B cell (primary cell): Measurements from ENCODE around the gene SLC13A2. TPM values are rescaled to one million over a fixed set of nuclear protein-coding genes. Genes with fewer than 3 reads are reported as not detected.

Experiments
- ATAC-seq: fragments of 200-7000 bp; cut with Tn5 transposase; one replicate; pipeline ENCODE4 v1.10.0; 2021; ENCODE audit warnings: low read depth, mild to moderate bottlenecking, moderate number of reproducible peaks, moderate library complexity
- CTCF ChIA-PET: fragments of 350-600 bp; sonication (Branson Sonifier 250); formaldehyde crosslinking; loops from one replicate; lab custom pipeline; 2021; ENCODE audit warnings: antibody characterized with exemption, inconsistent platforms; lab: Charles Lee
- POLR2A ChIA-PET: fragments of 350-600 bp; sonication (Branson Sonifier 250); formaldehyde crosslinking; loops from one replicate; lab custom pipeline; 2021; ENCODE audit warnings: antibody characterized with exemption; lab: Charles Lee
- DNase-seq: peaks from one replicate; pipeline ENCODE4 v3.0.0; 2013
- H2AFZ ChIP-seq: 2 replicates; pipeline ENCODE4 v1.6.1; 2012; ENCODE audit warnings: mild to moderate bottlenecking, low read depth, low read length; ENCODE audit not compliant: insufficient read depth, poor library complexity, severe bottlenecking
- H3K27ac ChIP-seq, 2 donors: 1 replicate in 1 of 2; 2 replicates in 1 of 2; pipeline ENCODE4 v1.5.1; 2012 to 2013; ENCODE audit warnings: low read length in 2 of 2, mild to moderate bottlenecking in 2 of 2, moderate library complexity in 1 of 2
- H3K27me3 ChIP-seq, 4 experiments: fragments of 200-600 bp in 1 of 4; sonication (generic) in 1 of 4; replicated peaks in 1 of 4; 1 replicate in 2 of 4; 2 replicates in 2 of 4; pipeline versions ENCODE4 v1.6.1 to v1.7.0; 2013 to 2016; ENCODE audit warnings: low read length in 3 of 4, mild to moderate bottlenecking in 2 of 4, mixed read lengths in 1 of 4, moderate library complexity in 1 of 4; ENCODE audit not compliant: insufficient read depth in 4 of 4, control insufficient read depth in 3 of 4; ENCODE audit errors: control extremely low read depth in 1 of 4
- H3K36me3 ChIP-seq, 2 experiments: replicated peaks in 1 of 2; 1 replicate in 1 of 2; 2 replicates in 1 of 2; pipeline versions ENCODE4 v1.6.1 to v1.7.1; 2013; ENCODE audit warnings: low read length in 1 of 2; ENCODE audit not compliant: insufficient read depth in 2 of 2, control insufficient read depth in 1 of 2; ENCODE audit errors: control extremely low read depth in 1 of 2, extremely low read depth in 1 of 2
- H3K4me1 ChIP-seq, 2 donors: fragments of 200-600 bp in 1 of 2; sonication (generic) in 1 of 2; 1 replicate in 1 of 2; 2 replicates in 1 of 2; pipeline versions ENCODE4 v1.5.1 to v1.6.1; 2013 to 2017; ENCODE audit warnings: low read length in 2 of 2; ENCODE audit not compliant: control insufficient read depth in 2 of 2, insufficient read depth in 2 of 2
- H3K4me2 ChIP-seq: replicated peaks from 2 replicates; pipeline ENCODE3; 2012; ENCODE audit warnings: mild to moderate bottlenecking, low read depth, low read length; ENCODE audit not compliant: poor library complexity, severe bottlenecking
- H3K4me3 ChIP-seq, 5 experiments: fragments of 200-600 bp in 1 of 5; sonication (generic) in 1 of 5; 1 replicate in 3 of 5; 2 replicates in 2 of 5; pipeline versions ENCODE4 v1.5.1 to v1.7.0; 2011 to 2016; ENCODE audit warnings: low read length in 4 of 5, mild to moderate bottlenecking in 4 of 5, low read depth in 2 of 5, control low read depth in 1 of 5, moderate library complexity in 1 of 5; ENCODE audit not compliant: insufficient read depth in 1 of 5; ENCODE audit errors: control extremely low read depth in 1 of 5, extremely low read depth in 1 of 5
- H3K79me2 ChIP-seq: fragments of 200-600 bp; sonication (generic); one replicate; pipeline ENCODE4 v1.6.0; 2016; ENCODE audit warnings: low read length; ENCODE audit not compliant: control insufficient read depth, insufficient read depth
- H3K9ac ChIP-seq: fragments of 200-600 bp; sonication (generic); 2 replicates; pipeline ENCODE4 v1.6.1; 2017; ENCODE audit warnings: mild to moderate bottlenecking, low read length, moderate library complexity
- H3K9me3 ChIP-seq, 3 donors: one replicate each; pipeline versions ENCODE4 v1.6.1 to v1.7.1; 2013; ENCODE audit warnings: low read length in 2 of 3; ENCODE audit not compliant: control insufficient read depth in 2 of 3, insufficient read depth in 1 of 3; ENCODE audit errors: control extremely low read depth in 1 of 3
- H4K20me1 ChIP-seq: 2 replicates; pipeline ENCODE4 v1.6.0; 2012; ENCODE audit warnings: mild to moderate bottlenecking, low read length; ENCODE audit not compliant: insufficient read depth, control insufficient read depth, poor library complexity, severe bottlenecking
- H3K27ac Mint-ChIP-seq: one replicate; pipeline ENCODE4 v1.8.0; 2021; ENCODE audit warnings: mixed read lengths
- H3K27me3 Mint-ChIP-seq: one replicate; pipeline ENCODE4 v1.8.0; 2021; ENCODE audit warnings: mixed read lengths
- H3K4me1 Mint-ChIP-seq: one replicate; pipeline ENCODE4 v1.8.0; 2021; ENCODE audit warnings: mixed read lengths
- H3K4me3 Mint-ChIP-seq: one replicate; pipeline ENCODE4 v1.8.0; 2021; ENCODE audit warnings: mixed read lengths
- H3K9me3 Mint-ChIP-seq: one replicate; pipeline ENCODE4 v1.8.0; 2022; ENCODE audit warnings: mixed read lengths; ENCODE audit not compliant: insufficient read depth
- EZH2 ChIP-seq: IDR thresholded peaks from 2 replicates; pipeline ENCODE4 v1.6.1; 2012; ENCODE audit warnings: borderline replicate concordance, low read depth, mild to moderate bottlenecking, moderate library complexity, low read length; ENCODE audit not compliant: insufficient read depth, poor library complexity, severe bottlenecking
- WGBS: methylation state at CpG from one replicate; pipeline ENCODE4 v1.1.5; 2013; ENCODE audit warnings: missing lambda C conversion rate; ENCODE audit not compliant: insufficient coverage; 5-methylcytosine and 5-hydroxymethylcytosine counted together
- intact Hi-C: fragments of 100-400 bp; cut with micrococcal nuclease; formaldehyde crosslinking; loops from one replicate; pipeline ENCODE4 v1.10.0; 2022
- polyA plus RNA-seq: library from polyadenylated mRNA; depleted of rRNA; stranded (reverse); fragments of >200 nt; gene quantifications from 2 replicates; pipeline ENCODE4 v1.2.3, GENCODE V29; 2012
- total RNA-seq, 2 donors: library from RNA; stranded (reverse); fragments of 120-200 nt in 1 of 2; gene quantifications; 1 replicate in 1 of 2; 2 replicates in 1 of 2; pipeline versions ENCODE4 v1.2.3 to v1.2.4, GENCODE V29; 2013 to 2022
- TF ChIP-seq, protein P1 (sequence below): fragments of 200-600 bp; IDR thresholded peaks from one replicate; pipeline ENCODE4 v1.8.0; 2022; ENCODE audit warnings: antibody characterized with exemption, mild to moderate bottlenecking

Gene SLC13A2
- total and polyA plus RNA-seq, 2 donors (not counting 1 experiment from before 2014, with no cell fraction given): not detected

GRCh38 chr17:28498652-28499363 is 25.4 kb downstream of the SLC13A2 start:
- ChIA-PET CTCF (interaction anchor here (0.5 to 15.2 kb wide), 2 partner anchors 42 to 117 kb away, joined by 4 to 220 read pairs; partner anchors contain the start of gene RSKR), POLR2A (no interaction called here)
- H3K27ac Mint-ChIP-seq: no peak overlapping the region
- Histone ChIP-seq H3K4me2 (no peak overlapping the region), H2AFZ (no peak overlapping the region), H3K4me1 (peaks cover 8 to 13% of the 10 kb centered on the region in 2 donors), H3K79me2 (no peaks in the 10 kb centered on the region), H3K4me3 (no peak overlapping the region), H3K36me3 (no peaks in the 10 kb centered on the region), H3K27me3 (no peaks in the 10 kb centered on the region), H3K9ac (no peak overlapping the region), H3K9me3 (no peaks in the 10 kb centered on the region), H4K20me1 (no peaks in the 10 kb centered on the region), H3K27ac (no peak overlapping the region)
- ATAC-seq (no peak), DNase-seq (no peak)
- H3K9me3 Mint-ChIP-seq: no peaks in the 10 kb centered on the region
- no peaks in the 10 kb centered on the region for H3K27me3 Mint-ChIP-seq
- no peak overlapping the region for H3K4me3 Mint-ChIP-seq
- intact Hi-C loops: no loop called here
- TF ChIP-seq, protein P1, sequence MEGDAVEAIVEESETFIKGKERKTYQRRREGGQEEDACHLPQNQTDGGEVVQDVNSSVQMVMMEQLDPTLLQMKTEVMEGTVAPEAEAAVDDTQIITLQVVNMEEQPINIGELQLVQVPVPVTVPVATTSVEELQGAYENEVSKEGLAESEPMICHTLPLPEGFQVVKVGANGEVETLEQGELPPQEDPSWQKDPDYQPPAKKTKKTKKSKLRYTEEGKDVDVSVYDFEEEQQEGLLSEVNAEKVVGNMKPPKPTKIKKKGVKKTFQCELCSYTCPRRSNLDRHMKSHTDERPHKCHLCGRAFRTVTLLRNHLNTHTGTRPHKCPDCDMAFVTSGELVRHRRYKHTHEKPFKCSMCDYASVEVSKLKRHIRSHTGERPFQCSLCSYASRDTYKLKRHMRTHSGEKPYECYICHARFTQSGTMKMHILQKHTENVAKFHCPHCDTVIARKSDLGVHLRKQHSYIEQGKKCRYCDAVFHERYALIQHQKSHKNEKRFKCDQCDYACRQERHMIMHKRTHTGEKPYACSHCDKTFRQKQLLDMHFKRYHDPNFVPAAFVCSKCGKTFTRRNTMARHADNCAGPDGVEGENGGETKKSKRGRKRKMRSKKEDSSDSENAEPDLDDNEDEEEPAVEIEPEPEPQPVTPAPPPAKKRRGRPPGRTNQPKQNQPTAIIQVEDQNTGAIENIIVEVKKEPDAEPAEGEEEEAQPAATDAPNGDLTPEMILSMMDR: no peak
- TF ChIP-seq EZH2: no peak
- WGBS: 80% methylated on average over 12 of the region's 12 CpGs
- H3K4me1 Mint-ChIP-seq: peaks cover 17% of the 10 kb centered on the region

DNA sequence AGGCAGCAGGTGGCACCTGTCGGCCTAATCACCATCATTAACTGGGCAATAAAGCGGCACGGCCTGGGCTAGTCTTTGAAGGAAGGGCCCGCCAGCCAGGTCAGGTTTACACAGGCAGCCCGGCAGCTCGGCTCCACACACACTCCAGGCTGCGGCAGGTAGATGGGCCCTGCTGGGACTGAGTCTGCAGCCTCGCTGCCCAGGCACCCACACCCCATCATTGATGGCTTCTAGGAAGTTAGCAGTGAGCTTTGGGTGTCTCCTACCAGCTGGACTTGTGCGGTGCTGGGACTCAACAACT is 25.9 kb downstream of the SLC13A2 start:
- no peaks in the 10 kb centered on the region for H3K36me3 ChIP-seq
- H3K27ac ChIP-seq: no peak overlapping the region
- H3K9ac ChIP-seq: no peak overlapping the region
- H3K4me3 ChIP-seq: no peak overlapping the region
- WGBS: 95% methylated on average over 7 of the region's 9 CpGs
- H4K20me1 ChIP-seq: no peaks in the 10 kb centered on the region
- ChIA-PET CTCF (interaction anchor here (0.8 to 15.2 kb wide), 3 partner anchors 9 to 117 kb away, joined by 3 to 220 read pairs (median 8); partner anchors contain the start of gene RSKR), POLR2A (no interaction called here)
- no peaks in the 10 kb centered on the region for H3K9me3 Mint-ChIP-seq
- no peaks in the 10 kb centered on the region for H3K79me2 ChIP-seq
- H3K27me3 ChIP-seq: no peaks in the 10 kb centered on the region
- H3K27me3 Mint-ChIP-seq: no peaks in the 10 kb centered on the region
- no peak overlapping the region for H3K4me3 Mint-ChIP-seq
- no peaks in the 10 kb centered on the region for H3K9me3 ChIP-seq
- H3K4me2 ChIP-seq: no peak overlapping the region
- TF ChIP-seq, protein P1: no peak
- no peak for TF ChIP-seq EZH2
- no peak overlapping the region for H2AFZ ChIP-seq
- intact Hi-C loops: no loop called here
- peaks cover 8 to 13% of the 10 kb centered on the region in 2 donors for H3K4me1 ChIP-seq
- no peak overlapping the region for H3K27ac Mint-ChIP-seq
- DNase-seq: no peak
- ATAC-seq: no peak
- H3K4me1 Mint-ChIP-seq: peaks cover 17% of the 10 kb centered on the region
